ENCODE measurements around the gene HOXB6. TPM values are rescaled to one million over a fixed set of nuclear protein-coding genes. Genes with fewer than 3 reads are reported as not detected.

The HOXB6 gene
- total and polyA plus RNA-seq, 3 donors from 2014 or later = 2.0 to 4.3 (median 3.0) TPM

GRCh38 chr17:48618256-48618896, 13.6 kb upstream of the HOXB6 start:
- H3K27ac ChIP-seq = no peak overlapping the region
- no peak for TF ChIP-seq POLR2A (IDR thresholded peaks at IDR 0.05)
- TF ChIP-seq, protein P1, sequence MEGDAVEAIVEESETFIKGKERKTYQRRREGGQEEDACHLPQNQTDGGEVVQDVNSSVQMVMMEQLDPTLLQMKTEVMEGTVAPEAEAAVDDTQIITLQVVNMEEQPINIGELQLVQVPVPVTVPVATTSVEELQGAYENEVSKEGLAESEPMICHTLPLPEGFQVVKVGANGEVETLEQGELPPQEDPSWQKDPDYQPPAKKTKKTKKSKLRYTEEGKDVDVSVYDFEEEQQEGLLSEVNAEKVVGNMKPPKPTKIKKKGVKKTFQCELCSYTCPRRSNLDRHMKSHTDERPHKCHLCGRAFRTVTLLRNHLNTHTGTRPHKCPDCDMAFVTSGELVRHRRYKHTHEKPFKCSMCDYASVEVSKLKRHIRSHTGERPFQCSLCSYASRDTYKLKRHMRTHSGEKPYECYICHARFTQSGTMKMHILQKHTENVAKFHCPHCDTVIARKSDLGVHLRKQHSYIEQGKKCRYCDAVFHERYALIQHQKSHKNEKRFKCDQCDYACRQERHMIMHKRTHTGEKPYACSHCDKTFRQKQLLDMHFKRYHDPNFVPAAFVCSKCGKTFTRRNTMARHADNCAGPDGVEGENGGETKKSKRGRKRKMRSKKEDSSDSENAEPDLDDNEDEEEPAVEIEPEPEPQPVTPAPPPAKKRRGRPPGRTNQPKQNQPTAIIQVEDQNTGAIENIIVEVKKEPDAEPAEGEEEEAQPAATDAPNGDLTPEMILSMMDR (IDR thresholded peaks at IDR 0.05) = peak; percentile 93 to 96 (median 93)
- 2 to 5% methylated on average over 25 of the region's 25 CpGs for WGBS, 2 donors
- peaks cover 9% of the 10 kb centered on the region for H3K27me3 ChIP-seq
- H3K9me3 ChIP-seq = no peaks in the 10 kb centered on the region
- no peak overlapping the region for H3K4me3 ChIP-seq
- DNase-seq = peak; percentile 92
- H3K4me1 ChIP-seq = no peaks in the 10 kb centered on the region
- intact Hi-C loops (cut with DNase I; ENCODE audit: low total_unique reads) = no loop called here
- H3K36me3 ChIP-seq (ENCODE audit: low read depth, missing control alignments) = no peaks in the 10 kb centered on the region

- TF ChIP-seq, protein P1 (IDR thresholded peaks at IDR 0.05) = no peak
- TF ChIP-seq POLR2A (IDR thresholded peaks at IDR 0.05) = no peak
- H3K27ac ChIP-seq = no peak overlapping the region
- intact Hi-C loops (cut with DNase I; ENCODE audit: low total_unique reads) = no loop called here
- no peak overlapping the region for H3K4me3 ChIP-seq
- no peak for DNase-seq
- no peaks in the 10 kb centered on the region for H3K36me3 ChIP-seq (ENCODE audit: low read depth, missing control alignments)
- H3K27me3 ChIP-seq = peaks cover 9% of the 10 kb centered on the region
- 7 to 8% methylated on average over 19 to 39 of the region's 43 CpGs for whole genome bisulfite sequencing, 2 donors
- H3K4me1 ChIP-seq = peaks cover 1% of the 10 kb centered on the region
- no peaks in the 10 kb centered on the region for H3K9me3 ChIP-seq
Observed at GRCh38 chr17:48617471-48618255, 12.9 kb upstream of the HOXB6 start.

- WGBS, 2 donors = 17% methylated on average over 15 of the region's 15 CpGs
- H3K27me3 ChIP-seq = peaks cover 9% of the 10 kb centered on the region
- no peaks in the 10 kb centered on the region for H3K9me3 ChIP-seq
- no peak overlapping the region for H3K4me3 ChIP-seq
- intact Hi-C loops (cut with DNase I; ENCODE audit: low total_unique reads) = no loop called here
- peaks cover 4% of the 10 kb centered on the region for H3K4me1 ChIP-seq
- H3K36me3 ChIP-seq (ENCODE audit: low read depth, missing control alignments) = no peaks in the 10 kb centered on the region
- no peak for DNase-seq
- TF ChIP-seq, protein P1 (IDR thresholded peaks at IDR 0.05) = no peak
- no peak for TF ChIP-seq POLR2A (IDR thresholded peaks at IDR 0.05)
- no peak overlapping the region for H3K27ac ChIP-seq
Observed at GRCh38 chr17:48616717-48617470, 12.1 kb upstream of the HOXB6 start.

DNA sequence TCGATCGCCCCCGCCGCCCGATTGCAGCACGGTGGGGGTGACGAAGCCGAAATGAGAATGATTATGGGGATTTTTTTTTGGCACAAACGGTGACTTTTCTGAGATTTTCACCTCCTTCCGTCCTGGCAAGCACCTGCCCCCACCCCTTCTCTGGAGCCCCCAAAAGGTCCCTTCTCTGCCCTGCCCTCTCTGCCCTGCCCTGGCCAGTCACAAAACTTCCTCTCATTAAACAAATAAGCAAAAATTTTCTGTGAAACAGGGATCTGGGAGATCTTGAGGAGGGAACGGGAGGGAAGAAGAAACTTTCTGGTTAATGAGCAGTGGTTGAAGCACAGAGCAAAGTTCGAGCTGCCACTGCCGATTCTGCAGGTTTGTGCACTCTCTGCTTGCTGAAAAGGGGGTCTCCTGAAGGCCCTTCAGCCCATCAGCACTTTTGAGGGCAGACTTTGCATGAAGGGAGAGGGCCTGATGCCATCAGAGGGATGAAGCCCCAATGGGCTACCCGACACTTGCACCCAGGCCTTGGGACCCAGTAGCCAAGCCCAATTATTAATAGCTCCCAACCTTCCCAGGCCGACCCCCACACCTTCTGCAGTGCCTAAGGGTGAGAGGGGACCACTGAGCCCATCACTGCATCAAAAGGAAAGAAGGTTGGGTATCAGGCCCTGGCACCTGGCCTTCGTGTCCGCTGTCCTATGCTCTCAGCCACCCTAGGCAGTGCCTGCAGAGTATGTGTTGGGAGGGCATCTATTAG, 11.4 kb upstream of the HOXB6 start:
- peaks cover 9% of the 10 kb centered on the region for H3K27me3 ChIP-seq

More for the DNA sequence above, 11.4 kb upstream of the HOXB6 start:
- WGBS, 2 donors = 16 to 24% methylated on average over 14 to 17 of the region's 17 CpGs
- TF ChIP-seq, protein P1 (IDR thresholded peaks at IDR 0.05) = no peak
- TF ChIP-seq POLR2A (IDR thresholded peaks at IDR 0.05) = no peak
- Histone ChIP-seq H3K9me3 (no peaks in the 10 kb centered on the region), H3K27ac (no peak overlapping the region), H3K36me3 (ENCODE audit: low read depth, missing control alignments) (no peaks in the 10 kb centered on the region), H3K4me3 (no peak overlapping the region), H3K4me1 (peaks cover 4% of the 10 kb centered on the region)
- intact Hi-C loops (cut with DNase I; ENCODE audit: low total_unique reads) = no loop called here
- DNase-seq = no peak

Data from testis (tissue), 3 donors.